ENCODE measurements around the gene LDB3.
A peak's percentile ranks its signal among the peaks of the same experiment; 100 is the strongest.

GRCh38 chr10:86693721-86694369 lies 25.5 kb downstream of the LDB3 start:
- TF ChIP-seq, protein P1, sequence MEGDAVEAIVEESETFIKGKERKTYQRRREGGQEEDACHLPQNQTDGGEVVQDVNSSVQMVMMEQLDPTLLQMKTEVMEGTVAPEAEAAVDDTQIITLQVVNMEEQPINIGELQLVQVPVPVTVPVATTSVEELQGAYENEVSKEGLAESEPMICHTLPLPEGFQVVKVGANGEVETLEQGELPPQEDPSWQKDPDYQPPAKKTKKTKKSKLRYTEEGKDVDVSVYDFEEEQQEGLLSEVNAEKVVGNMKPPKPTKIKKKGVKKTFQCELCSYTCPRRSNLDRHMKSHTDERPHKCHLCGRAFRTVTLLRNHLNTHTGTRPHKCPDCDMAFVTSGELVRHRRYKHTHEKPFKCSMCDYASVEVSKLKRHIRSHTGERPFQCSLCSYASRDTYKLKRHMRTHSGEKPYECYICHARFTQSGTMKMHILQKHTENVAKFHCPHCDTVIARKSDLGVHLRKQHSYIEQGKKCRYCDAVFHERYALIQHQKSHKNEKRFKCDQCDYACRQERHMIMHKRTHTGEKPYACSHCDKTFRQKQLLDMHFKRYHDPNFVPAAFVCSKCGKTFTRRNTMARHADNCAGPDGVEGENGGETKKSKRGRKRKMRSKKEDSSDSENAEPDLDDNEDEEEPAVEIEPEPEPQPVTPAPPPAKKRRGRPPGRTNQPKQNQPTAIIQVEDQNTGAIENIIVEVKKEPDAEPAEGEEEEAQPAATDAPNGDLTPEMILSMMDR (IDR thresholded peaks at IDR 0.05; ENCODE audit: low read length) = peak; percentile 50
- TF ChIP-seq EZH2 (optimal IDR thresholded peaks at IDR 0.05; ENCODE audit: low read depth, low read length) = no peak
